ENCODE data around the gene NASP. TPM values are rescaled to one million over a fixed set of nuclear protein-coding genes. Genes with fewer than 3 reads are reported as not detected.

The NASP gene
- total RNA-seq, 1 experiment from 2014 or later = 535 TPM

- TF ChIP-seq MYBL2 (CRISPR knock-in tag; IDR thresholded peaks at IDR 0.05) (no peak), ZNF263 (CRISPR knock-in tag; IDR thresholded peaks at IDR 0.05; ENCODE audit: low read depth) (no peak)
These were observed 59.5 kb downstream of the NASP start (continued) for GRCh38 chr1:45643321-45643720.

- H3K27me3 Mint-ChIP-seq (ENCODE audit: low read depth) = no peaks in the 10 kb centered on the region
- no peak overlapping the region for H3K4me3 Mint-ChIP-seq
- no peak for TF ChIP-seq NFYB (CRISPR knock-in tag; conservative IDR thresholded peaks at IDR 0.05; ENCODE audit: low read depth)
- TF ChIP-seq IRF2 (CRISPR knock-in tag; IDR thresholded peaks at IDR 0.05; ENCODE audit: borderline replicate concordance, low read depth) = no peak
- no peak for TF ChIP-seq ZNF416 (CRISPR knock-in tag; IDR thresholded peaks at IDR 0.05)
- no peak for TF ChIP-seq AFF4 (CRISPR knock-in tag; IDR thresholded peaks at IDR 0.05; ENCODE audit: borderline replicate concordance)
- TF ChIP-seq ZNF671 (CRISPR knock-in tag; IDR thresholded peaks at IDR 0.05) = no peak
- TF ChIP-seq CDX4 (CRISPR knock-in tag; IDR thresholded peaks at IDR 0.05; ENCODE audit: borderline replicate concordance) = no peak
- no peak for TF ChIP-seq ZNF281 (CRISPR knock-in tag; IDR thresholded peaks at IDR 0.05)
- no peak for TF ChIP-seq SP1 (CRISPR knock-in tag; conservative IDR thresholded peaks at IDR 0.05)
- no peak for TF ChIP-seq ARID4B (CRISPR knock-in tag; IDR thresholded peaks at IDR 0.05; ENCODE audit: borderline replicate concordance)
- no peak for TF ChIP-seq CTCF (IDR thresholded peaks at IDR 0.05)
- TF ChIP-seq OVOL2 (CRISPR knock-in tag; IDR thresholded peaks at IDR 0.05; ENCODE audit: borderline replicate concordance) = no peak
- no peak for TF ChIP-seq HMGXB4 (CRISPR knock-in tag; IDR thresholded peaks at IDR 0.05)
- POLR2A ChIA-PET = no interaction called here
- H3K36me3 Mint-ChIP-seq = peaks cover 55% of the 10 kb centered on the region
- H3K4me1 Mint-ChIP-seq = no peaks in the 10 kb centered on the region
- no peak; the same call in 1 of the 2 replicates for ATAC-seq
- CTCF ChIA-PET = interaction anchor here (0.5 to 0.6 kb wide), 2 partner anchors 9 to 509 kb away, joined by 3 to 7 read pairs; no protein-coding TSS in a partner anchor
- DNase-seq (ENCODE audit: low spot score) = no peak
- H3K27ac Mint-ChIP-seq = no peak overlapping the region
- H3K9me3 Mint-ChIP-seq = no peaks in the 10 kb centered on the region
These were observed 60.1 kb downstream of the NASP start for GRCh38 chr1:45643978-45644377.

Measured in WTC11 (cell line).